HL-60 (cell line): ENCODE measurements around the gene EML3.

ENCODE experiments used
- POLR2AphosphoS5 ChIP-seq: IDR thresholded peaks from 2 replicates; pipeline ENCODE4 v1.6.1; 2012; ENCODE audit warnings: low read depth
- TF ChIP-seq, protein P1 (sequence below): IDR thresholded peaks from one replicate; pipeline ENCODE4 v1.5.1; 2011; ENCODE audit warnings: low read length, control low read depth, inconsistent platforms; ENCODE audit not compliant: insufficient read depth

DNA sequence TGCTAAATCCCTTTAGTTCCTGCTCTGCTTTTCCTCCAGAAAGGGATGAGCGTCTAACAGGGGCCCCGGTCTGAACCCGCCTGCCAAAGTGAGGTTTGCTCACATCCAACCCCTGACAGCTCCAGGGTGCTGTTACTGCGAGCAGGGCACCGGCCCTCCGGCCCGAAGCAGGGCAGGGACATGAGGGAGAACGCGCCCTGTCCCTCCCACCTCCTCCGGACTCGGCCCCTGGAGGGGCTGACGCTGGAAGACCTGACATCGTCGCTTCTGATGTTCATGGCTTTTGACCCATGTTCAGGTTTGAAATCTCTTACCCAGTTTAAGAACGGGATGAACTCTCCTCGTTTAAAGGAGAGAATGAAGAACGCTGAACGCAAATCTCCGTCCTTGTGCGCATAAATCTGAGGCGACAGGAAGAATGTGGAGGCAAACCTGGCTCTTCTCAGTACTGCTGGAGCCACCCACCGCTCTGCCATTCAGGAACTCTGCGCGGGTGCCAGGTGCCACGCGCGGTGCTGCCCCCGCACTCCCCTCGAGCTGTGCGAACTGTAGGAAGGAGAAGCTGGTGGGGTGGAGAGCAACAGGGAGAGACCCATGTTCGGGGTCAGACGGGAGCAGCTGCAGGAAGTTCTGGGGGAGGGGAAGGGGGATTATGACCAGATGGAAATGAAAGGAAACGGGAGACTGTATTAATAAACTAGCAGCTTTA is 38.1 kb downstream of the EML3 start:
- TF ChIP-seq, protein P1, sequence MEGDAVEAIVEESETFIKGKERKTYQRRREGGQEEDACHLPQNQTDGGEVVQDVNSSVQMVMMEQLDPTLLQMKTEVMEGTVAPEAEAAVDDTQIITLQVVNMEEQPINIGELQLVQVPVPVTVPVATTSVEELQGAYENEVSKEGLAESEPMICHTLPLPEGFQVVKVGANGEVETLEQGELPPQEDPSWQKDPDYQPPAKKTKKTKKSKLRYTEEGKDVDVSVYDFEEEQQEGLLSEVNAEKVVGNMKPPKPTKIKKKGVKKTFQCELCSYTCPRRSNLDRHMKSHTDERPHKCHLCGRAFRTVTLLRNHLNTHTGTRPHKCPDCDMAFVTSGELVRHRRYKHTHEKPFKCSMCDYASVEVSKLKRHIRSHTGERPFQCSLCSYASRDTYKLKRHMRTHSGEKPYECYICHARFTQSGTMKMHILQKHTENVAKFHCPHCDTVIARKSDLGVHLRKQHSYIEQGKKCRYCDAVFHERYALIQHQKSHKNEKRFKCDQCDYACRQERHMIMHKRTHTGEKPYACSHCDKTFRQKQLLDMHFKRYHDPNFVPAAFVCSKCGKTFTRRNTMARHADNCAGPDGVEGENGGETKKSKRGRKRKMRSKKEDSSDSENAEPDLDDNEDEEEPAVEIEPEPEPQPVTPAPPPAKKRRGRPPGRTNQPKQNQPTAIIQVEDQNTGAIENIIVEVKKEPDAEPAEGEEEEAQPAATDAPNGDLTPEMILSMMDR, result no peak
- TF ChIP-seq POLR2AphosphoS5, result peak; percentile 51
